Hepatocyte (in vitro differentiated cells): ENCODE results near the gene NAB1.

Source experiments
- EZH2 ChIP-seq: fragments of 200-600 bp; sonication (generic); IDR thresholded peaks from 2 replicates; pipeline ENCODE4 v1.6.1; 2016; ENCODE audit warnings: antibody characterized with exemption, mild to moderate bottlenecking, borderline replicate concordance
- TF ChIP-seq, protein P1 (sequence below): fragments of 200-600 bp; sonication (generic); IDR thresholded peaks from 2 replicates; pipeline ENCODE4 v1.5.1; 2016; ENCODE audit warnings: antibody characterized with exemption, mild to moderate bottlenecking; ENCODE audit not compliant: poor library complexity

GRCh38 chr2:190618030-190618429 is 30.9 kb upstream of the NAB1 start:
- TF ChIP-seq, protein P1, sequence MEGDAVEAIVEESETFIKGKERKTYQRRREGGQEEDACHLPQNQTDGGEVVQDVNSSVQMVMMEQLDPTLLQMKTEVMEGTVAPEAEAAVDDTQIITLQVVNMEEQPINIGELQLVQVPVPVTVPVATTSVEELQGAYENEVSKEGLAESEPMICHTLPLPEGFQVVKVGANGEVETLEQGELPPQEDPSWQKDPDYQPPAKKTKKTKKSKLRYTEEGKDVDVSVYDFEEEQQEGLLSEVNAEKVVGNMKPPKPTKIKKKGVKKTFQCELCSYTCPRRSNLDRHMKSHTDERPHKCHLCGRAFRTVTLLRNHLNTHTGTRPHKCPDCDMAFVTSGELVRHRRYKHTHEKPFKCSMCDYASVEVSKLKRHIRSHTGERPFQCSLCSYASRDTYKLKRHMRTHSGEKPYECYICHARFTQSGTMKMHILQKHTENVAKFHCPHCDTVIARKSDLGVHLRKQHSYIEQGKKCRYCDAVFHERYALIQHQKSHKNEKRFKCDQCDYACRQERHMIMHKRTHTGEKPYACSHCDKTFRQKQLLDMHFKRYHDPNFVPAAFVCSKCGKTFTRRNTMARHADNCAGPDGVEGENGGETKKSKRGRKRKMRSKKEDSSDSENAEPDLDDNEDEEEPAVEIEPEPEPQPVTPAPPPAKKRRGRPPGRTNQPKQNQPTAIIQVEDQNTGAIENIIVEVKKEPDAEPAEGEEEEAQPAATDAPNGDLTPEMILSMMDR, result no peak
- no peak for TF ChIP-seq EZH2
